ENCODE measurements around the gene OFD1.

DNA sequence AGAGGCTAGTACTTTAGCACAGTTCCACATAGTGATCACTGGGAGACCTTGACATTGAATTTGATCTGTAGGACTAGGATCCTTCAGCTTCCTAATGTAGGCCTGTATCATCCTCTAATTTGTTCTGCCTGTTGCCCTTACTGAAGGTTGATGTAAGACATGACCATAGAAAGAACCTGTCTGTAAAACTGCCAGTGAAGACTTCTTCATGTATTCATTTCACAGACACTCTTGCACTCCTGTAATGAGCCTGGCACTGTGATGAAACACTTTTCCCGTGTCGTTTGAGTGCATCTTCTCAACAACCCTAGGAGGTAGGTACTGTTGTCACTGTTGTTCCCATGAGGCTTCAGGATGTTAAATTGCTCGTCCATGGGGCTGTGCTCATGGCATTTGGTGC is 31.0 kb upstream of the OFD1 start:
- TF ChIP-seq, protein P1, sequence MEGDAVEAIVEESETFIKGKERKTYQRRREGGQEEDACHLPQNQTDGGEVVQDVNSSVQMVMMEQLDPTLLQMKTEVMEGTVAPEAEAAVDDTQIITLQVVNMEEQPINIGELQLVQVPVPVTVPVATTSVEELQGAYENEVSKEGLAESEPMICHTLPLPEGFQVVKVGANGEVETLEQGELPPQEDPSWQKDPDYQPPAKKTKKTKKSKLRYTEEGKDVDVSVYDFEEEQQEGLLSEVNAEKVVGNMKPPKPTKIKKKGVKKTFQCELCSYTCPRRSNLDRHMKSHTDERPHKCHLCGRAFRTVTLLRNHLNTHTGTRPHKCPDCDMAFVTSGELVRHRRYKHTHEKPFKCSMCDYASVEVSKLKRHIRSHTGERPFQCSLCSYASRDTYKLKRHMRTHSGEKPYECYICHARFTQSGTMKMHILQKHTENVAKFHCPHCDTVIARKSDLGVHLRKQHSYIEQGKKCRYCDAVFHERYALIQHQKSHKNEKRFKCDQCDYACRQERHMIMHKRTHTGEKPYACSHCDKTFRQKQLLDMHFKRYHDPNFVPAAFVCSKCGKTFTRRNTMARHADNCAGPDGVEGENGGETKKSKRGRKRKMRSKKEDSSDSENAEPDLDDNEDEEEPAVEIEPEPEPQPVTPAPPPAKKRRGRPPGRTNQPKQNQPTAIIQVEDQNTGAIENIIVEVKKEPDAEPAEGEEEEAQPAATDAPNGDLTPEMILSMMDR (IDR thresholded peaks at IDR 0.05; ENCODE audit: low read depth, low read length, poor library complexity, severe bottlenecking) = no peak
- no peak for TF ChIP-seq EZH2phosphoT487 (IDR thresholded peaks at IDR 0.05; ENCODE audit: borderline replicate concordance, low read length)
